Activated CD4-positive, alpha-beta T cell treated with anti-CD3 and anti-CD28 coated beads, Interleukin-2, amount 50 U/mL, for 1 hour (primary cell): ENCODE results near the gene DDX55.

Source experiments
- DNase-seq: peaks from one replicate; pipeline ENCODE4 v3.0.0-alpha.2; 2020

DDX55 gene

DNA sequence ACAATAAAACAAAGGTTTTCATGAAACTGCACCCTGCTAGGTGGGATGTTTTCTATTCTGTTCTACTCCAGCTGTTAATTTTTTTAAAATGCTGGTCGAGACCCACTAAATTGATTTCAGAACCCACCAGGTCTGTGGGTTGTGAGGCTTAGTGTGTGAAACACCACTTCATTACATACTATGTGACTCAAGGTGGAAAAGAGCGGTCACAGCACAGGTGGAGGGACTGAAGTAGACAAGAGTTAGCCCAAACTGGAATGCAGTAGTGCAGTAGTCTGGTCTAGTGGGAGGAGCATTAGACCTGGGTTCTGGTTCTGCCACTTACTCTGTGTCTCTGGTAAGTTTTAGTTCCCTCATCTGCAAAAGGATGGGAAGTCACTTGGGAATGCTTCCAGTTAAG is 12.2 kb downstream of the DDX55 start:
- DNase-seq = no peak

DNA sequence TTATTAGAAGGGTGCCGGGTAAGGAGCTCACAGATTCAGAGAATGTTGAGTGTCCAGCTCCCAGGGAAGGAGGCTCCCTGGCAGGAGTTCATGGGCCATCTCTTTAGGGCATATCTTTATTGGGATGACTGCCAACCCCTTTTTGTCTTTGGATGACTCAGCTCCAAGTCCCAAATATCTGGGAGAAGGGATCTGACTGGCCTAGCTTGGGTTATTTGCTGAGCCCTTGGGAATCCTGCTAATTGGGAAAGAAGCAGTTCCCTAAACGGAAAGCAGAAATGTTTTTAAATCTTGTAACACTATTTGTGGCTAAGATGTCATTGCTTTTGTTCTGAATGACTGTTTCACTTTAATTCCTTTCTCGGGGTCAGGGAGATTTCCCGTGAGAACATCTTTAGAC is 12.6 kb downstream of the DDX55 start:
- DNase-seq = no peak

DNA sequence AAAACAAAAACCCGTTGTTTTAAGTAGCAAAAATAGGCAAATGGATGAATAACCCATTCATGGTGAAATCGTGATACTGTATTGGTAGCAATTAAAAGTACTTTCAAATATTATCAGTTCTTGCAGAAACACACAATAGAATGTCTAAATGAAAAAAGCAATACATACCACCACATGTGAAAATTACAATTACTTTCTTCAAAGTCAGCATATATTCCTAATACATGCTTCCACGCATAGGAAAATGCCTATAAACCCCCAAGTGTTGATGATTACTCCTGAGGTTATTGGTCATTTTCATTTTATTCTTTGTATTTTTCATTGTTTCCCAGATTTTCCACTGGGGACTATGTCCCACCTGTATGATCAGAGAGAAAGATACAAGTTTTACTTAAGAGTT is 15.2 kb downstream of the DDX55 start:
- DNase-seq = no peak

DNA sequence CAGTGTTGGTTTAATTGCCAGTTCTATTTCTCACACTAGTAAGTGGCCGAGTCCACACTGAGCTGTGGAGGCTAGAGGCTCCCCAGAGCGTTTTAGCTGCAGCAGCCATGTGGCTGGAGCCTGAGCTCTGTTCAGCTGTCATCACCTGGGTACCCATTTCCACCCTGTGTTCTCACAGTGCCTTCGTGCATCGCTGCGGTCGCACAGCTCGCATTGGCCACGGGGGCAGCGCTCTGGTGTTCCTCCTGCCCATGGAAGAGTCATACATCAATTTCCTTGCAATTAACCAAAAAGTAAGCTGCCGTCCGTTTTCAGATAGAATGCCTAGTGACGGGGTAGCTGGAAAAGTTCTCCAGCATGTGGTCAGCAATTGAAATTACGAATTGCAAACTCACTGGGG is 15.7 kb downstream of the DDX55 start:
- no peak for DNase-seq

DNA sequence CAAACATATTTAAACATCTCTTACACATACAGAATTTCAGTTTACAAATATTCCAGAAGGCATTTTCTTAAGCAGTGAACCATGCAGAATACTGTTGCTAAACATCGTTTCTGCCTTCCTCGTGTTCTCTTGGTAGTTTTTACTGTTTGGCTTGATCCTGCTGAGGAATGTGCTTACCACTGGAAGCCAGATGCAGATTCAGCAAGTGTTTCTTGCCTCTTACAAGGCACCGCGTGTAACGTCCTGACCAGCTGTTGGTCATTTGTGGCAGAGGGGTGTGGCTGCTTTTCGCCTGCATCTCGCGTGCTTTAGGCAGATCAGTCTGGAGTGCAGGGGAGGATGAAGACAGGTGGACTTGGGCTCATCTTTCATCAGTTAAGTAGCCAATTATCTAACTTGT is 19.2 kb downstream of the DDX55 start:
- DNase-seq = no peak

DNA sequence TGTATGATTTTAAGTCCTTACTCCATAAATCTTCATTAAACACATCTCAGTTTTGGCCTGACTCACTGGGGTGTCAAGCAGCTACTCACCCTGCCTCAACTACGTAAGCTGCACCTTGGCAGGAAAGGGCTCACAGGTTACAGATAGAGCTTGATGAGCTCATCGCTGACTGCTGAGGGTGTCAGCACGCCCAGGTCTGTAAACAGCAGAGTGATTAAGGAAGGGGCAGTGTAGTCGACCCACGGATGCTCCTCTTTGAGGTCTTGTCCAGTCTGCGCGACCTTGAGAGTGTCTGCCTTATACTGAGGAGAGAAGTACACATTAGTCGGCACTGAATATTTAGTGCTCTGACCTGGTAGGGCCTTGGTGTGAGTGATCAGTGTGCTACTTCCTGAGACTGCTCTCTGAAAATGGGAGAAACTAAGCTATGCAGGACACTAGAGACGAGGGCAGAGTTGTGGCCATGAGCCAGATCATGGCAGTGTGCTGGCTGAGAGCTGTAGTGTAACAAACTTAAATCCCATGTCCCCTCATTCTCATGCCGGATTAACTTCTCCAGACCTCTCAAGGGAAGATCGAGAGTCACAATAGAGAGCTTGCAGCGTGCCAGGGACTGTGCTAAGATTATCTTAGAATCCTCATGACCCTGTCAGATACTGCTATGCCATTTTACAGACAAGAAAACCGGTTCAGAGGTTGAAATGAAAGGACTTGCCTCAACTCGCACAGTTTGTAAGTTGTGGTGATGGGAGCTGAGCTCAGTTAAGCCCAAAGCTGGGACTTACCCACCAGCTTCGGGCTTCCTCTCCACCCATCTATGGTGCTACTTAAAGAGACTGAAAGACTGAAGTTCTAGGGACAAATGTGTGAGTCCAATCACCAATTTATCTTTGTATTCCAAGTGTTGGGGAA is 20.0 kb downstream of the DDX55 start:
- DNase-seq = no peak

DNA sequence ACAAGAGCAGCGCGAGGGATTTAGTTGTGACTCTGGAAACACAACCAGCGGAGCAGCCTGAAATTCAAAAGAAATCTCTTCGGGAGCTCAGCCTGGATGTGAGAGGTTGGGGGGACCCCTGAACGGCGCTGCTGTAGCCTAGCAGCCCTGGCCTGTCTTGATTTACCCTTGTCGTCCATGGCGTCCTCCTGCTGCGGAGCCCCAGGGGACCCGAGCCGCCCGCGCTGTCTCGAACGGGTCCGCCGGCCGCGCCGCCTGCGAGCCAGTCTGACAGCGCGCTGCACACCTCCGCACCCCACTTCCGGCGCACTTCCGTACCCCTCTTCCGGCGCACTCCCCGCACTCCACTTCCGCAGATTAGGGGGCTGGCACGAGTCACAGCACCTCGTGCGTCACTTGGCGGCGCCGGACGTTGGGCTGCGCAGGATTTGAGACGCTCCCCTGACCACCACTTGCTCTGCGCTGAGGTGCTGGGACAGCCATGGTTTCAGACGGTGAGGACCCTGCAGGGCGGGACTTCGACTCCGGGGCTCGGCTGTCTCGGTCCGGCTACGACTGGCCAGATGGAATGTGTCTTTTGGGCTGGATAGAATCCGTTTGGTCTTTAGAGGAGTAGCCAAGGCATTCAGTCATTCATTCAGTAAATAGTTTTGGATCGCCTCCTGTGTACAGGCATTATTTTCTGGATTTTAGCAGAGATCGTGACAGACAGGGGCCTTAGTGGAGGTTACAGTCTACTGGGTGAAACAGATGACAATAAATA is 31.7 kb downstream of the DDX55 start, which contains the start of the genes EIF2B1 and GTF2H3:
Gene EIF2B1, minus strand, starts transcription at position 308 of the 763 bp plus-strand sequence. Its CDS starts 129 bp downstream, at position 179.
Gene GTF2H3, plus strand, starts transcription at position 451 of the 763 bp plus-strand sequence. Its CDS starts 31 bp downstream, at position 482.
- peak; percentile 95 for DNase-seq

DNA sequence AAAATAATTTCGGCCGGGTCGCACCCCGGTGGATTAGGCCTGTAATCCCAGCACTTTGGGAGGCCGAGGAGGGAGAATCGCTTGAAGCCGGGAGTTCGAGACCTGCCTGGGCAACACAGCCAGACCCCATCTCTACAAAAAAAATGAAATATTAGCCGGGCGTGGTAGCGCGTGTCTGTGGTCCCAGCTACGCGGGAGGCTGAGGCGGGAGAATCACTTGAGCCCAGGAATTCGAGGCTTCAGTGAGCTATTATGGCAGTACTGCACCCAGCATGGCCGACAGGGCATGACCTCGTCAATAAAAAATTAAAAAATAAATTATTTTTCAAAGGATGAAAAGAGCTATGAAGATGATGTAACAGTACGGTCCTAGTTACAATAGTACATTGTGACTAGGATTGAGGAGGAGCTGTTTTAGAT is 32.3 kb downstream of the DDX55 start:
- no peak for DNase-seq

DNA sequence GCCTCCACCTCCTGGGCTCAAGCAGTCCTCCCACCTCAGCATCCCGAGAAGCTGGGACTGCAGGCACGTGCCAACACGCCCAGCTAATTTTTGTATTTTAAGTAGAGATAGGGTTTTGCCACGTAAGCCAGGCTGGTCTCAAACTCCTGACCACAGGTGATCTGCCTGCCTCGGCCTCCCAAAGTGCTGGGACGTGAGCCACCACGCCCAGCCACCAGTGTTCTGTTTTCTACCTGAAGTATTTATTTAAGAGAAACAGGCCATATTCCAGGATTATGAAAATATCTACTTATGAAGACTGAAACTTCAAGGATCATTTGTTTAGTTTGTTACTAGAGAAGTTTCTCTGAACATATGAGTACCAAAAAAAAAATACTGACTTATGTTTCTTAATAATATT is 42.0 kb downstream of the DDX55 start:
- no peak for DNase-seq

DNA sequence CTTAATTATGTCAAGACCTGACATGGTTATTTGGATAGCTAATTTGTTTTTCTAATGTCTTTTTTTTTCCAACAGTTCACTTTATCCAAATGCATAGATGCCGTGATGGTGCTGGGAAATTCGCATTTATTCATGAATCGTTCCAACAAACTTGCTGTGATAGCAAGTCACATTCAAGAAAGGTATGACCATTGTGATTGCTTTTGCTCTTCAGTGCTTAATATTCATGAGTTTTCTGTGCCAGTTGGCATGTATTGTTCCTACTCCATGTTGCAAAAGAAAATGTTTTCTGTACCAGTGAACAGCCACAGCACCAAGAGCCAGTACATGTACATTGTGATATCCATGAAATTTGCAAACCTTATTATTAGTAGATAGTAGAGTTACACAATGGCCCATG is 43.5 kb downstream of the DDX55 start:
- DNase-seq = no peak

DNA sequence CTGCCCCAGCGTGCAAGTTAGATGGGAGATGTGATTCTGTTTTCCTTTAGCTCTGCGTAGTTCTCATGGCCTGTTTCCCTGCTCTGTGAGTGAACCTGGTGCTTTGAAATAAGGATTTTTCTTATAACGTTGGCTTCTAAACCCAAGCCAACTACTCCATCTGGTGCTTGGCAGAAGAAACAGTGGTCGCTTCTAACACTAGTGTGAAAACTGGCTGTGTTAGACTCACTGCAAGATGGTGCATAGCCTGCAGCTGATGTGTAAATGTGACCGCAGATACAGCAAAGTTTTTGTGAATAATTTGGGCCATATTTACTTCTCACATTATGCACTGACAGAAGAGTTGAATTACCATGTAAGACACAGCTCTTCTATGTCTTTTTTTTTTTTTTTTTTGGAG is 44.0 kb downstream of the DDX55 start:
- DNase-seq = no peak

DNA sequence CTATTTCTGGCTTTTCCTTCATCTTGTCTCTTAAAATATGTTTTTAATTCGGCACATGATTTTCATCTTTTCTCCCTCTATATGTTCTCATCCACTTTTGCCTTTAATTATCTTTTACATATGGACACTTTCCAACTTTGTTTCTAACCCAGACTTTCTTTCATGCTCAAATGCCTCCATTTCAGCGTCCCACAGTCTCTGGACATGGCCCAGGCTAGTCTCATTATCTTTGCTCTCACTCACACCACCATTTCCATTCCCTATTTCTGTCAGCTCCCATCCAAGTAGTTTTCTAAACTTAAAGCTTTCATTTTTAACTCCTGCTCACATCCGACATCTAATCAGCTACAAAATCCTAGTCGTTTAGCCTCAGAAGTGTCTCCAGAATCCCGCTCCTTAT is 46.5 kb downstream of the DDX55 start:
- DNase-seq = no peak

DNA sequence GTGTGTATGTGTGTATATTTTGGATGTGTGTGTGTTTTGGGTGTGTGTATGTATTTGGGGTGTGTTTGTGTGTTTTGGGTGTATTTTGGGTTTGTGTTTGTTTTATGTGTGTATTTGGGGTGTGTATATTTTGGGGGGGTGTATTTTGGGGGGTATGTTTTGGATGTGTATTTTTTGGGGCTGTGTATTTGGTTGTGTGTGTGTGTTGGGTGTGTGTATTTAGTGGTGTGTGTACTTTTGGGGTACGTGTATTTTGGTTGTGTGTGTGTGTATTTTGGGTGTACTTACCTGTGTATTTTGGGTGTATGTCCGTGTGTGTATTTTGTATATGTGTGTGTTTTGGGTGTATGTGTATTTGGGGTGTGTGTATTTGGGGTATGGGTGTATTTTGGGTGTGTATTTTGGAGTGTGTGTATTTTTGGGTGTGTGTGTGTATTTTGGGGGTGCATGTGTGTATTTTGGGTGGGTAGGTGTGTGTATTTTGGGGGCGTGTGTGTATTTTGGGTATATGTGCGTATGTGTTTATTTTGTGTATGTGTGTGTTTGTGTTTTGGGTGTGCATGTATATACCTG is 52.3 kb downstream of the DDX55 start:
- DNase-seq = no peak

DNA sequence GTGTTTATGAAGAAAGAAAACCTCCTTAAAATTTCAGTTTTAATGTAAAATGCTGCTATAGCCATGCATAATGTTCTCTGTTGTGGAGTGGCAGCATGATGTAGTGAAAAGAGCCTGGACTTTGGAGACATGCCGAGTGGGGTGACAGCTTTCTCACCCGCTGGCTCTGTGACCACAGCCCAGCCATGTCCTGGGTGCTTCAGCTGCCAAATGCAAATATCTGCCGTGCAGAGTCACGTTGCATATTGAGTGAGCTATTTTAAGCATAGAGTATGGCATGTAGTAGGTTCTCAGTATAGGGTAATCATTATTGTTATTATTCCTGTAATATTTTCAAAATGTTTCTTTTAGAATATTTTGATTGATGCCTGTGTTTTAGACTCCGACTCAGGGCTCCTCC is 53.5 kb downstream of the DDX55 start:
- DNase-seq = no peak

DNA sequence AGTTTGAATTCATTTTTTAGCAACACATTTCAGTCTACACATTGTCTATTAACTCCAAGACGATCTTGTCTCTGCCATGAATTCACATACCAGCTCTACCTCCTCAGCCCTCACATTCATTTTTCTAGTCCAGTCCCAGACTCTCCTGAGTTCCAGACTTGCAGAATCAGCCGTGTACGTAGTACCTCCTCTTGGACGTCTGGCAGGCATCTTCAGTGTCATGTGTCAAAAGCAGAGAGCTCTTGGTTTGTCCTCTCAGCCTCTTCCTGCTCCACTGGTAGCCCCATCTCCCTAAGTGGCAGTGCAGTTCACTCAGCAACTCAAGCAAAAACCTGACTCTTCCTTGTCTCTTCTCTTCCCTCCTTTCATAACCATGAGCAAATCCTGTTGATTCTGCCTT is 54.5 kb downstream of the DDX55 start:
- no peak for DNase-seq

DNA sequence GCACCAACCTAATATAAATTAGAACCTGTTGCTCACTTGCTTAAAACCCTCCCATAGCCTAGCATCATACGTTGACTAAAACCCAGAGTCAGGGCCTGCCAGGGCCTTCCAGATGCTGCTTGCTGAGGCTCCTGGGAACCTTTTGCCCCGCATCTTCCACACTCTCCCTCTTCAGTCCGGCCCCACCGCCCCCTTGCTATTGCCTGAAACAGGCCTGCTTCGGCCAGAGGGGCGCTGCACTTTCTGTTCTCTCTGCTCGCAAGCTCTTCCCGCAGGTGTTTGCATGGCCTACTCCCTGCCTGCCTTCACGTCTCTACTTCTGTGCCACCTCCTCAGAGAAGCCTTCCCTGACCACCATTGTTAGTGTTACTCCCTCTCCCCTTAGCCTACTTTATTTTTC is 55.3 kb downstream of the DDX55 start:
- no peak for DNase-seq

DNA sequence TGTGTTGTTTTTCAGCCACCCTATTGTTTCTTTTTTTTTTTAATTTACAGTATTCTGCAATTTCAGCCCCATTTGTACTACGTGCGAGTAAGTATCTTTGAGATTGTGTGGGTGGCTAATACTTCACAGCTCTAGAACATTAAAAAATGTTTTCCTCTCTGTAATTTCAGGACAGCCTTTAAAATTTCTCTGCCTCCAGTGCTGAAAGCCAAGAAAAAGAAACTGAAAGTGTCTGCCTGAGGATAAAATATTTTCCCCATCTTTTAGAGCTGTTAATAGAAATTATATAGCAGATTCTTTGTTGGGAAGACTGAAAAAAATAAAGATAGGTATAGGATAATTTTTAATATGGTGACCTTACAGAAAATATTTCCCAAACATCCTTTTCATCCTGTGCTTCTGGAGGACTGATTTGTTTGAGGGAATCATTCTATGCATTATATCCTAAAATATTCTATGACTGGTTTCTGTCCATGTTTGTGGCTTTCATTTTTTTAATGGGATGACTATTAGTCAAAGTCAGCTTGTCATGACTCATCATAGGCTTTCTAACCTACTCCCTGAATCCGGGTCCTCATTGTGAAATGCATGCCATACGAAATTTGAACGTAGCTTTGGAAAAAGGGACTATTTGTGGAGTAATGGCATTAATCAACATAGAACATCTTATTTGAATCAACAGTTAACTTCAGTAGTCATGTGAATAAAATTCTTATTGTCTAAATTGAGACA is 58.3 kb downstream of the DDX55 start:
- DNase-seq = no peak

DNA sequence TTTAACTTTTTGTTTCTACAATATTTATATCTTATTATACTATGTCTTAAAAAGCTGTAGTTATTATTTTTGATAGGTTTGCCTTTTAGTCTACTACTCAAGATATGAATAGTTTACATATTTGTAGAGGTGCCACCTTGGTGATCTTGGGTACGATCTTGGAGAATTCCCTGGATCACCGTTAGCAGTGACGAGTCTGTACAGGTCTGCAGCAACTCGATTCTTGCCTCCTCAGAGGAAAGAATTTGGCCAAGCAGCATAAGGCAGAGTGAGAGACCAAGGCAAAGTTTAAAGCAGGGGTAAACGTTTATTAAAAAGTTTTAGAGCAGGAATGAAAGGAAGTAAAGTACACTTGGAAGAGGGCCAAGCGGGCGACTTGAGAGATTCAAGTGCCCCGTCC is 65.9 kb downstream of the DDX55 start:
- no peak for DNase-seq
